GM18505 (cell line): ENCODE data around the gene SPTBN5.

Experiments used
- ATAC-seq: cut with Tn5 transposase; IDR thresholded peaks from one replicate; pipeline ENCODE4 v1.9.1; 2021; ENCODE audit not compliant: unreplicated experiment
- POLR2A ChIP-seq: IDR thresholded peaks from 4 replicates; pipeline ENCODE4 v1.6.1; 2011; ENCODE audit warnings: borderline replicate concordance; ENCODE audit not compliant: insufficient read depth, insufficient read length; ENCODE audit errors: extremely low read depth

Gene SPTBN5

DNA sequence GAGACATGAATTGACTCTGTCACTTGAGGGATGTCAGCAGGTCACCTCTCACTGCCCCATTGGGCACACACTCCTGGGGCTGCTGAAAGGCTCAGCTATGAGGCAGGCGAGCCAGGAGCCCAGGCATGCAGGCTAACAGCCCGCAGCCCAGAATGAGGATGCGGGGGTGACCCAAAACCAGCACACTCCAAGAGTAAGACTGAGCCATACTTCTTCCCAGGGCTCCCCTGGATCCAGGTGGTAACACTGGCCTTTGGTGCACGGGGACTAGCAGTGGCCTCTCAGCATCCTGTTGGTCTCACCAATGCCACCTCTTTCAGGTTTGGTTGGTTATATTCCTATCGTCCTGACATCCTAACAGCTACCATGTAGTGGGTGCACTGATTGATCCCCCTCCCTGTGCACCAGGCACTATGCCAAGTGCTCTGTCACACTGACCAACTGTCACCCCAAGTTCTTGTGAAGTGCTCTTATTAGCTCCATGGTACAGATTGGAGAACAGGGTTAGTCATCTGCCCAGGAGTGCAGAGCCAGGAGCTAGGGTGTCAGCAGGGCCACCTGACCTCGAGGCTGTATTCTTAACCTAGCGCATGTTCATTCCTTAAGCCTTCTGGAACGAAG is 24.8 kb upstream of the SPTBN5 start:
- no peak for ATAC-seq
- TF ChIP-seq POLR2A = no peak

GRCh38 chr15:41917767-41918430 is 24.0 kb upstream of the SPTBN5 start:
- TF ChIP-seq POLR2A = no peak
- no peak for ATAC-seq

GRCh38 chr15:41915255-41915994 is 21.6 kb upstream of the SPTBN5 start:
- no peak for ATAC-seq
- no peak for TF ChIP-seq POLR2A

- no peak for ATAC-seq
- TF ChIP-seq POLR2A = no peak
These were observed 20.6 kb upstream of the SPTBN5 start for GRCh38 chr15:41914411-41914810.

DNA sequence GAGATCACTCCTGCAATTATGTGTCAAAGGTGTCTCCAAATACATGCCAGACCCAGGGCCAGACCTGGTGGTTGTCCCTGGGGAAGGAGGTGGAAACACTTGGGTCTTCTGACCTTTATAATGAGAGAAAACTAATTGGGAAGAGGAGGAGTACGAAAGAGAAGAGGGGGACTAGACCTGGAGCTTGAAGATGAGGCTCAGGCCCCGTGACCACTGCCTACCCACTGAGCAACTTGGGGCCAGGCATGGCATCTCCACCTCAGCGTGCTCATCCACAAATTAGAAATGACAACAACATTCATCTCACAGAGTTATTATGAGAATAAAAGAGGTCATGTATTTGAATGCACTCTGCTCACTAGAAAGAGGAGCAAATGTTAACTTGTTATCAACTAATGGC is 19.4 kb upstream of the SPTBN5 start:
- ATAC-seq = no peak

GRCh38 chr15:41911691-41912345 is 18.0 kb upstream of the SPTBN5 start:
- no peak for ATAC-seq

More for the DNA sequence above, 19.4 kb upstream of the SPTBN5 start:
- TF ChIP-seq POLR2A = no peak

GRCh38 chr15:41908736-41909461 is 15.0 kb upstream of the SPTBN5 start:
- TF ChIP-seq POLR2A = no peak
- ATAC-seq = no peak

More at GRCh38 chr15:41911691-41912345, 18.0 kb upstream of the SPTBN5 start:
- no peak for TF ChIP-seq POLR2A

- TF ChIP-seq POLR2A = no peak
- no peak for ATAC-seq
These were observed 13.3 kb upstream of the SPTBN5 start for GRCh38 chr15:41907141-41907540.

GRCh38 chr15:41906608-41907007 is 12.8 kb upstream of the SPTBN5 start:
- no peak for ATAC-seq
- no peak for TF ChIP-seq POLR2A

DNA sequence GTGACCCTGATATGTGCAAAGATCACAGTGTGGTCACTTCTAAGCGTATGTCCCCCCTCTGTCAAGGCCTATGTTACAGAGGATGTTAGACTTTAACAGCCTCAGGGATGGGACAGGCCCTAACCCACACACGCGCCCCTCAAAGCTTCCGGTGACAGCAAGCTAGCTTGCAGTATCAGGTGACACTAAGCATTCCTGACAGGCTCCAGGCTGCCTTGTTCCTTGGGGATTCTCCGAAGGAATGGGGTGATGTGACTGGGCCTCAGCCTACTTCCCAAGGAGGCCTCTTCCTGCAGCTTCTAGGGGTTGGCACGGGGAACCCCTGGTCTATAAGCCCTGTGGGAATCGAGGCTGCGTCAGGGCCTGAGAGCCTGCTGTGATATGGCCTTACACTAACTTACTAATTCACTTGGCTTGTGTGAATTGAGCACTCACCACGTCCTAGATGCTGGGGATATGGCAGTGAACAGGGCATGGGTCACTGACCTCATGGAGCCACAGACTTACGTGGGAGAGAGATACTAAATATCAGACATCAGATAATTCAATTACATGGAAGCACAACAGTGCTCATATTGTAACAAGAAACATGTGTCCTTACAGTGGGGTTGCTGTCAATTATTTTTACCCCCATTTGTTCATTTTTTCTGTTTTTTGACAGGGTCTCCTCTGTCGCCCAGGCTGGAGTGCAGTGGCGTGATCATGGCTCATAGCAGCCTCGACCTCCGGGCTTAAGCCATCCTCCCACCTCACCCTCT is 11.4 kb upstream of the SPTBN5 start:
- ATAC-seq = no peak
- no peak for TF ChIP-seq POLR2A

GRCh38 chr15:41904541-41905005 is 10.7 kb upstream of the SPTBN5 start:
- no peak for ATAC-seq
- no peak for TF ChIP-seq POLR2A

DNA sequence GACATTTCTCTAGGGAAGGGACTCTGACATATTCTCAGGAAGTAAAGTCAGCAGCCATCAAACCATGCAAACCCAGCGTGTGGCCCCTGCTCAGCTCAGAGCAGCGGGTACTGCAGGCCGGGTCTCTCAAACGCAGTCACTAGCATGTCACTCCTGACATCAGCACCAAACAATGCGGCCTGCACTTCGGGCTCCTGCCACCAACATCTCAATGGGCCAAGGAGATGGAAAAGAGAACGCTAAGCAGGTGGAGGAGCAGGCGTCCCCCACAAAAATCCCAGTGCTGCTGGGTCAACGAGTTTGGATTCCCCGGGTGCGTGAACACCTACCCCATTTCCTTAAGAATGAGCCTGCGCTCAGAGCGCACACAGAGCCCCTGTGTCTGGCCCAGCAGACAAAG is 9.9 kb upstream of the SPTBN5 start:
- no peak for TF ChIP-seq POLR2A
- ATAC-seq = no peak
